HepG2 (cell line): ENCODE measurements around the gene ALDOA. TPM values are rescaled to one million over a fixed set of nuclear protein-coding genes. Genes with fewer than 3 reads are reported as not detected.
A peak's percentile ranks its signal among the peaks of the same experiment; 100 is the strongest.

Experiments
- ATF7-NPFF ChIP-seq: sonication (generic); formaldehyde crosslinking; IDR thresholded peaks from 2 replicates; pipeline ENCODE4 v1.8.1; 2023; ENCODE audit warnings: mild to moderate bottlenecking, low read depth, missing genetic modification reagents, moderate library complexity
- ELK4 ChIP-seq: sonication (generic); formaldehyde crosslinking; IDR thresholded peaks from 2 replicates; pipeline ENCODE4 v1.9.0; 2021; ENCODE audit warnings: missing genetic modification reagents, borderline replicate concordance
- FOXK1 ChIP-seq: sonication (generic); formaldehyde crosslinking; IDR thresholded peaks from 2 replicates; pipeline ENCODE4 v1.4.0; 2020; ENCODE audit warnings: low read depth, missing genetic modification reagents, borderline replicate concordance
- KDM4B ChIP-seq: sonication (generic); formaldehyde crosslinking; IDR thresholded peaks from 2 replicates; pipeline ENCODE4 v1.4.0; 2020; ENCODE audit warnings: missing genetic modification reagents
- MAFF ChIP-seq: IDR thresholded peaks from 2 replicates; pipeline ENCODE4 v1.6.1; 2011; ENCODE audit warnings: low read depth, low read length, improper control_type of control experiment
- MAZ ChIP-seq, 2 experiments: sonication (generic) in 1 of 2; formaldehyde crosslinking in 1 of 2; IDR thresholded peaks; 2 replicates each; pipeline versions ENCODE4 v1.5.0 to v1.6.1; 2012 to 2020; ENCODE audit warnings: low read depth in 2 of 2, mild to moderate bottlenecking in 2 of 2, borderline replicate concordance in 1 of 2, improper control_type of control experiment in 1 of 2, low read length in 1 of 2, missing genetic modification reagents in 1 of 2, moderate library complexity in 1 of 2
- MIXL1 ChIP-seq: IDR thresholded peaks from 2 replicates; pipeline ENCODE4 v1.6.1; 2016
- MXI1 ChIP-seq: IDR thresholded peaks from 3 replicates; pipeline ENCODE4 v1.6.1; 2012; ENCODE audit warnings: low read depth, low read length, inconsistent platforms, borderline replicate concordance
- SIX1 ChIP-seq: sonication (generic); formaldehyde crosslinking; IDR thresholded peaks from 2 replicates; pipeline ENCODE4 v1.4.0; 2020; ENCODE audit warnings: missing genetic modification reagents, borderline replicate concordance
- SIX4 ChIP-seq: sonication (generic); formaldehyde crosslinking; IDR thresholded peaks from 2 replicates; pipeline ENCODE4 v1.4.0; 2020; ENCODE audit warnings: missing genetic modification reagents
- TEAD2 ChIP-seq: sonication (generic); formaldehyde crosslinking; IDR thresholded peaks from 2 replicates; pipeline ENCODE4 v1.9.0; 2021; ENCODE audit warnings: missing genetic modification reagents
- TEF ChIP-seq: sonication (generic); formaldehyde crosslinking; IDR thresholded peaks from 2 replicates; pipeline ENCODE4 v1.5.0; 2020; ENCODE audit warnings: missing genetic modification reagents
- ZBTB1 ChIP-seq: sonication (generic); formaldehyde crosslinking; IDR thresholded peaks from 2 replicates; pipeline ENCODE4 v1.4.0; 2020; ENCODE audit warnings: missing genetic modification reagents, borderline replicate concordance
- ZNF225 ChIP-seq: sonication (generic); formaldehyde crosslinking; IDR thresholded peaks from 2 replicates; pipeline ENCODE4 v1.4.0; 2020; ENCODE audit warnings: mild to moderate bottlenecking, missing genetic modification reagents
- ZNF234 ChIP-seq: sonication (generic); formaldehyde crosslinking; conservative IDR thresholded peaks from 2 replicates; pipeline ENCODE4 v1.5.1; 2020; ENCODE audit warnings: mild to moderate bottlenecking, missing genetic modification reagents
- ZNF24 ChIP-seq: fragments of 450-650 bp; IDR thresholded peaks from 2 replicates; pipeline ENCODE4 v1.6.1; 2017; ENCODE audit warnings: antibody characterized with exemption, mild to moderate bottlenecking
- ZNF557 ChIP-seq: sonication (generic); formaldehyde crosslinking; IDR thresholded peaks from 2 replicates; pipeline ENCODE4 v1.4.0; 2020; ENCODE audit warnings: missing genetic modification reagents
- ZNF563 ChIP-seq: sonication (generic); formaldehyde crosslinking; IDR thresholded peaks from 2 replicates; pipeline ENCODE4 v1.8.0; 2022; ENCODE audit warnings: mild to moderate bottlenecking, moderate library complexity, missing genetic modification reagents
- ZNF720 ChIP-seq: sonication (generic); formaldehyde crosslinking; IDR thresholded peaks from 2 replicates; pipeline ENCODE4 v1.4.0; 2020; ENCODE audit warnings: missing genetic modification reagents
- ZNF792 ChIP-seq: IDR thresholded peaks from 2 replicates; pipeline ENCODE4 v1.6.1; 2016
- polyA plus RNA-seq, 8 experiments: library from polyadenylated mRNA; depleted of rRNA in 3 of 8; stranded (reverse) in 7 of 8; unstranded in 1 of 8; fragments of >200 nt; fragmentation: Illumina TruSeq in 4 of 8; extraction: Trizol in 4 of 8; gene quantifications; 2 replicates each; pipeline versions ENCODE4 v1.2.1 to v1.2.3, GENCODE V29; 2011 to 2016; ENCODE audit warnings: low read depth in 4 of 8, missing spikeins in 1 of 8, mixed read lengths in 1 of 8; ENCODE audit not compliant: insufficient read depth in 1 of 8
- total RNA-seq, 5 experiments: library from RNA; depleted of rRNA; stranded (reverse); fragments of >200 nt; fragmentation: Illumina TruSeq; extraction: Trizol; gene quantifications; 2 replicates each; pipeline ENCODE4 v1.2.3, GENCODE V29; 2016; ENCODE audit warnings: low read depth in 1 of 5
- TF ChIP-seq, protein P1 (sequence below): sonication (generic); formaldehyde crosslinking; IDR thresholded peaks from 2 replicates; pipeline ENCODE4 v1.4.0; 2020; ENCODE audit warnings: missing genetic modification reagents
- TF ChIP-seq, protein P2 (sequence below): sonication (generic); formaldehyde crosslinking; IDR thresholded peaks from 2 replicates; pipeline ENCODE4 v1.5.1; 2020; ENCODE audit warnings: mild to moderate bottlenecking, missing genetic modification reagents, moderate library complexity

Gene ALDOA
- total and polyA plus RNA-seq, 2 of the 13 experiments (the other 11 are each of a cell fraction or from before 2014, with no cell fraction given) = 925 to 1,884 TPM

- no peak for TF ChIP-seq TEF (CRISPR knock-in tag)
- TF ChIP-seq ELK4 = 0 out of 2 replicates have a peak, but pooled peaks have one; percentile 64
- TF ChIP-seq SIX1 (CRISPR knock-in tag) = no peak
- TF ChIP-seq SIX4 (CRISPR knock-in tag) = no peak
- 0 out of 2 replicates have a peak, but pooled peaks have one; percentile 70 for TF ChIP-seq ZNF792 (CRISPR knock-in tag)
- TF ChIP-seq ZNF24 = peak; percentile 85; the same call in 1 of the 2 replicates
- no peak for TF ChIP-seq ZNF225 (CRISPR knock-in tag)
- peak; percentile 39; the same call in 1 of the 2 replicates for TF ChIP-seq ZNF557 (CRISPR knock-in tag)
- 0 out of 2 replicates have a peak, but pooled peaks have one; percentile 6 for TF ChIP-seq KDM4B (CRISPR knock-in tag)
- TF ChIP-seq, protein P1, sequence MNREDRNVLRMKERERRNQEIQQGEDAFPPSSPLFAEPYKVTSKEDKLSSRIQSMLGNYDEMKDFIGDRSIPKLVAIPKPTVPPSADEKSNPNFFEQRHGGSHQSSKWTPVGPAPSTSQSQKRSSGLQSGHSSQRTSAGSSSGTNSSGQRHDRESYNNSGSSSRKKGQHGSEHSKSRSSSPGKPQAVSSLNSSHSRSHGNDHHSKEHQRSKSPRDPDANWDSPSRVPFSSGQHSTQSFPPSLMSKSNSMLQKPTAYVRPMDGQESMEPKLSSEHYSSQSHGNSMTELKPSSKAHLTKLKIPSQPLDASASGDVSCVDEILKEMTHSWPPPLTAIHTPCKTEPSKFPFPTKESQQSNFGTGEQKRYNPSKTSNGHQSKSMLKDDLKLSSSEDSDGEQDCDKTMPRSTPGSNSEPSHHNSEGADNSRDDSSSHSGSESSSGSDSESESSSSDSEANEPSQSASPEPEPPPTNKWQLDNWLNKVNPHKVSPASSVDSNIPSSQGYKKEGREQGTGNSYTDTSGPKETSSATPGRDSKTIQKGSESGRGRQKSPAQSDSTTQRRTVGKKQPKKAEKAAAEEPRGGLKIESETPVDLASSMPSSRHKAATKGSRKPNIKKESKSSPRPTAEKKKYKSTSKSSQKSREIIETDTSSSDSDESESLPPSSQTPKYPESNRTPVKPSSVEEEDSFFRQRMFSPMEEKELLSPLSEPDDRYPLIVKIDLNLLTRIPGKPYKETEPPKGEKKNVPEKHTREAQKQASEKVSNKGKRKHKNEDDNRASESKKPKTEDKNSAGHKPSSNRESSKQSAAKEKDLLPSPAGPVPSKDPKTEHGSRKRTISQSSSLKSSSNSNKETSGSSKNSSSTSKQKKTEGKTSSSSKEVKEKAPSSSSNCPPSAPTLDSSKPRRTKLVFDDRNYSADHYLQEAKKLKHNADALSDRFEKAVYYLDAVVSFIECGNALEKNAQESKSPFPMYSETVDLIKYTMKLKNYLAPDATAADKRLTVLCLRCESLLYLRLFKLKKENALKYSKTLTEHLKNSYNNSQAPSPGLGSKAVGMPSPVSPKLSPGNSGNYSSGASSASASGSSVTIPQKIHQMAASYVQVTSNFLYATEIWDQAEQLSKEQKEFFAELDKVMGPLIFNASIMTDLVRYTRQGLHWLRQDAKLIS (CRISPR knock-in tag) = peak; percentile 55; the same call in 1 of the 2 replicates
- no peak for TF ChIP-seq ZNF720 (CRISPR knock-in tag)
- no peak for TF ChIP-seq MAFF
- no peak for TF ChIP-seq MIXL1 (CRISPR knock-in tag)
- TF ChIP-seq MAZ (IDR thresholded peaks at IDR 0.05; ENCODE audit: borderline replicate concordance, low read depth, low read length) = no peak
- TF ChIP-seq MAZ (CRISPR knock-in tag; IDR thresholded peaks at IDR 0.05; ENCODE audit: low read depth) = no peak
- no peak for TF ChIP-seq TEAD2 (CRISPR knock-in tag)
- TF ChIP-seq ATF7-NPFF (CRISPR knock-in tag) = 0 out of 2 replicates have a peak, but pooled peaks have one; percentile 49
- no peak; the same call in 1 of the 2 replicates for TF ChIP-seq ZNF563 (CRISPR knock-in tag)
- TF ChIP-seq, protein P2, sequence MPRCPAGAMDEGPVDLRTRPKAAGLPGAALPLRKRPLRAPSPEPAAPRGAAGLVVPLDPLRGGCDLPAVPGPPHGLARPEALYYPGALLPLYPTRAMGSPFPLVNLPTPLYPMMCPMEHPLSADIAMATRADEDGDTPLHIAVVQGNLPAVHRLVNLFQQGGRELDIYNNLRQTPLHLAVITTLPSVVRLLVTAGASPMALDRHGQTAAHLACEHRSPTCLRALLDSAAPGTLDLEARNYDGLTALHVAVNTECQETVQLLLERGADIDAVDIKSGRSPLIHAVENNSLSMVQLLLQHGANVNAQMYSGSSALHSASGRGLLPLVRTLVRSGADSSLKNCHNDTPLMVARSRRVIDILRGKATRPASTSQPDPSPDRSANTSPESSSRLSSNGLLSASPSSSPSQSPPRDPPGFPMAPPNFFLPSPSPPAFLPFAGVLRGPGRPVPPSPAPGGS = peak; percentile 52; the same call in 1 of the 2 replicates
- TF ChIP-seq FOXK1 (CRISPR knock-in tag) = no peak
- no peak for TF ChIP-seq ZBTB1 (CRISPR knock-in tag)
- TF ChIP-seq ZNF234 (CRISPR knock-in tag) = no peak
- TF ChIP-seq MXI1 = no peak
These were observed 2.2 kb upstream of the ALDOA start (continued) for GRCh38 chr16:30063278-30063892.
